Ishikawa (cell line): ENCODE measurements around the gene CDC42BPB.
A peak's percentile ranks its signal among the peaks of the same experiment; 100 is the strongest.

Experiments
- CEBPB ChIP-seq: IDR thresholded peaks from 2 replicates; pipeline ENCODE4 v1.6.1; 2012
- CREB1 ChIP-seq: IDR thresholded peaks from 2 replicates; pipeline ENCODE4 v1.6.1; 2012; ENCODE audit warnings: low read depth
- EGR1 ChIP-seq: IDR thresholded peaks from 2 replicates; pipeline ENCODE4 v1.6.1; 2012
- EP300 ChIP-seq: IDR thresholded peaks from 2 replicates; pipeline ENCODE4 v1.6.1; 2012; ENCODE audit warnings: borderline replicate concordance
- FOXM1 ChIP-seq: IDR thresholded peaks from 2 replicates; pipeline ENCODE4 v1.6.1; 2012; ENCODE audit warnings: low read depth, borderline replicate concordance
- MAX ChIP-seq: IDR thresholded peaks from 2 replicates; pipeline ENCODE4 v1.6.1; 2012
- NFIC ChIP-seq: IDR thresholded peaks from 2 replicates; pipeline ENCODE4 v1.6.1; 2012
- RAD21 ChIP-seq: IDR thresholded peaks from 2 replicates; pipeline ENCODE4 v1.6.1; 2012; ENCODE audit warnings: low read depth
- REST ChIP-seq: IDR thresholded peaks from 2 replicates; pipeline ENCODE4 v1.6.1; 2012; ENCODE audit warnings: low read depth, mild to moderate bottlenecking
- TAF1 ChIP-seq: IDR thresholded peaks from 2 replicates; pipeline ENCODE4 v1.6.1; 2012; ENCODE audit warnings: low read depth, mild to moderate bottlenecking
- TCF12 ChIP-seq: IDR thresholded peaks from 2 replicates; pipeline ENCODE4 v1.6.1; 2012; ENCODE audit warnings: low read depth
- TEAD4 ChIP-seq: IDR thresholded peaks from 2 replicates; pipeline ENCODE4 v1.6.1; 2012
- USF1 ChIP-seq: IDR thresholded peaks from 2 replicates; pipeline ENCODE4 v1.6.1; 2012
- YY1 ChIP-seq: IDR thresholded peaks from 2 replicates; pipeline ENCODE4 v1.6.1; 2012; ENCODE audit warnings: low read depth
- ZBTB7A ChIP-seq: IDR thresholded peaks from 2 replicates; pipeline ENCODE4 v1.6.1; 2012; ENCODE audit warnings: low read depth

The CDC42BPB gene

GRCh38 chr14:103045371-103045869 is 11.9 kb downstream of the CDC42BPB start:
- TF ChIP-seq RAD21, result no peak
- TF ChIP-seq REST, result peak; percentile 77

GRCh38 chr14:103043257-103044015 is 13.9 kb downstream of the CDC42BPB start:
- TF ChIP-seq EGR1 (no peak), CEBPB (no peak), TCF12 (no peak), REST (no peak), MAX (no peak), FOXM1 (no peak), YY1 (no peak), CREB1 (no peak)

GRCh38 chr14:103041464-103041863 is 15.9 kb downstream of the CDC42BPB start:
- TF ChIP-seq EGR1 (no peak), CREB1 (no peak), FOXM1 (no peak), CEBPB (no peak), NFIC (no peak), TEAD4 (no peak), EP300 (no peak), REST (no peak), YY1 (no peak), USF1 (no peak), ZBTB7A (no peak), TAF1 (no peak), MAX (no peak)

GRCh38 chr14:103033681-103034096 is 23.7 kb downstream of the CDC42BPB start:
- TF ChIP-seq TEAD4, result no peak
- TF ChIP-seq TCF12, result no peak

- TF ChIP-seq RAD21, result 0 out of 2 replicates have a peak, but pooled peaks have one; percentile 12
- TF ChIP-seq CREB1, result no peak
These were observed 25.4 kb downstream of the CDC42BPB start for GRCh38 chr14:103031956-103032355.

GRCh38 chr14:103031566-103031911 is 25.8 kb downstream of the CDC42BPB start:
- no peak for TF ChIP-seq ZBTB7A
- TF ChIP-seq CREB1, result no peak
- no peak for TF ChIP-seq NFIC
- TF ChIP-seq TEAD4, result no peak
- TF ChIP-seq TCF12, result no peak
